Testis (tissue), 5 donors: Measurements from ENCODE around the gene MEN1. TPM values are rescaled to one million over a fixed set of nuclear protein-coding genes. Genes with fewer than 3 reads are reported as not detected.

Source experiments
- DNase-seq: peaks from one replicate; pipeline ENCODE4 v3.0.0-alpha.2; 2019
- H3K27ac ChIP-seq, 2 donors: fragments of 200-600 bp; sonication (generic); one replicate each; pipeline ENCODE4 v1.5.1; 2019
- H3K27me3 ChIP-seq: fragments of 200-600 bp; sonication (generic); one replicate; pipeline ENCODE4 v1.5.1; 2019
- H3K36me3 ChIP-seq: fragments of 200-600 bp; sonication (generic); one replicate; pipeline ENCODE4 v1.5.1; 2017; ENCODE audit warnings: low read depth; ENCODE audit errors: missing control alignments
- H3K4me1 ChIP-seq: fragments of 200-600 bp; sonication (generic); one replicate; pipeline ENCODE4 v1.5.1; 2019
- H3K4me3 ChIP-seq, 2 donors: fragments of 200-600 bp; sonication (generic); one replicate each; pipeline ENCODE4 v1.5.1; 2017 to 2019
- H3K9me3 ChIP-seq: fragments of 200-600 bp; sonication (generic); one replicate; pipeline ENCODE4 v1.5.1; 2017
- POLR2A ChIP-seq: fragments of 450-650 bp; IDR thresholded peaks from one replicate; pipeline ENCODE4 v1.6.1; 2017; ENCODE audit warnings: antibody characterized with exemption, mild to moderate bottlenecking, moderate library complexity
- whole genome bisulfite sequencing, 2 donors: methylation state at CpG; one replicate each; pipeline ENCODE4 v1.1.5; 2018; 5-methylcytosine and 5-hydroxymethylcytosine counted together
- intact Hi-C: fragments of 100-400 bp; cut with DNase I; formaldehyde crosslinking; loops from one replicate; pipeline ENCODE4 v1.15.1; 2023; ENCODE audit warnings: low total_unique reads
- long read RNA-seq, 2 donors: transcript quantifications; one replicate each; lab custom pipeline, GENCODE V29; 2026
- polyA plus RNA-seq: library from polyadenylated mRNA; stranded (reverse); fragments of 350-450 nt; fragmentation: Illumina TruSeq; extraction: RNeasy Lipid Tissue Mini Kit (QIAGEN cat#74804); gene quantifications from one replicate; pipeline ENCODE4 v1.2.3, GENCODE V29; 2014; ENCODE audit warnings: low read depth, low replicate concordance; ENCODE audit not compliant: insufficient read depth
- total RNA-seq, 2 donors: library from RNA; depleted of rRNA; stranded (reverse); fragments of >200 nt; gene quantifications; one replicate each; pipeline ENCODE4 v1.2.3, GENCODE V29; 2016
- TF ChIP-seq, protein P1 (sequence below), 3 experiments: fragments of 450-650 bp in 2 of 3; fragments of 200-600 bp in 1 of 3; sonication (generic) in 1 of 3; IDR thresholded peaks; one replicate each; pipeline ENCODE4 v1.5.1; 2016 to 2019; ENCODE audit warnings: antibody characterized with exemption in 3 of 3, mild to moderate bottlenecking in 2 of 3, moderate library complexity in 1 of 3

MEN1 gene
- total RNA-seq (10 to 100 TPM; 36.7 to 40.8 TPM), polyA plus RNA-seq (29.7 TPM)
- long read RNA-seq, donor 1, transcript MEN1-207 (9 exons, 3,150 nt), result major isoform, 5 of 9 reads
- long read RNA-seq, donor 1, partial matches to known transcripts, result 0 of 9 reads
- long read RNA-seq, donor 1, other reads (novel, unspliced or antisense), result 0 of 9 reads
- long read RNA-seq, donor 2, result 0 reads

DNA sequence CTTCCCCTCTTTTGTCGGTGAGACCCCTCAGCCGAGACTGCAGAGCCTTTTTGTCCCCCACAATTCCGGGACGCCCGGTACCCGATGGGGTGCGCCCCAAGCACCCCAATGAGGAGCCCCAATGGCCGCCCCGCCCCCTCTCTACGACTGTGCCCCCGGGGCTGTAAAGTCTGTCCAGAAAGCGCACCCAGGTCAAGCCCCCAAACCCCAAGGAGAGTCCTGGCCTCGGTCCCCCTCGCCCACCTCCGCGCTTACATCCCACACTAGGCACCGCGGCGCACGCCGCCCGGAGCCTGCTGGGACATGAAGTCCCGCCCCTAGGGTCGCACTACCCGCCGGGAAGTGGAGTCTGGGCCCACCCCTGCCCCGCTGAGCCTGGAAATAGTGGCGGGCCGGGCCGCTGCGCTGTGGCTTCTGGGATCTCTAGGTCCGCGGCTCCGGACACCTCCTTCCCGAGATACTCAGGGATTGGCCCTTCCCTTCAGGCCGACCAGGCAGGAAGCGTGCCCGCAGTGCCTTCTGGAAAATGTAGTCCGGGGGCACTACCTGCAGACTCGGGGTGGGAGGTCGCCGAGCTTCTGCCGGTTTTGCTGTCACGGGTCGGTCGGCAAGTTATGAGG is at the start of gene MEN1:
Gene MEN1, minus strand, starts transcription at position 281 of the 620 bp plus-strand sequence. CDS start 442 bp downstream, outside the sequence.
- TF ChIP-seq, protein P1, sequence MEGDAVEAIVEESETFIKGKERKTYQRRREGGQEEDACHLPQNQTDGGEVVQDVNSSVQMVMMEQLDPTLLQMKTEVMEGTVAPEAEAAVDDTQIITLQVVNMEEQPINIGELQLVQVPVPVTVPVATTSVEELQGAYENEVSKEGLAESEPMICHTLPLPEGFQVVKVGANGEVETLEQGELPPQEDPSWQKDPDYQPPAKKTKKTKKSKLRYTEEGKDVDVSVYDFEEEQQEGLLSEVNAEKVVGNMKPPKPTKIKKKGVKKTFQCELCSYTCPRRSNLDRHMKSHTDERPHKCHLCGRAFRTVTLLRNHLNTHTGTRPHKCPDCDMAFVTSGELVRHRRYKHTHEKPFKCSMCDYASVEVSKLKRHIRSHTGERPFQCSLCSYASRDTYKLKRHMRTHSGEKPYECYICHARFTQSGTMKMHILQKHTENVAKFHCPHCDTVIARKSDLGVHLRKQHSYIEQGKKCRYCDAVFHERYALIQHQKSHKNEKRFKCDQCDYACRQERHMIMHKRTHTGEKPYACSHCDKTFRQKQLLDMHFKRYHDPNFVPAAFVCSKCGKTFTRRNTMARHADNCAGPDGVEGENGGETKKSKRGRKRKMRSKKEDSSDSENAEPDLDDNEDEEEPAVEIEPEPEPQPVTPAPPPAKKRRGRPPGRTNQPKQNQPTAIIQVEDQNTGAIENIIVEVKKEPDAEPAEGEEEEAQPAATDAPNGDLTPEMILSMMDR (IDR thresholded peaks at IDR 0.05), result no peak
- no peak for TF ChIP-seq POLR2A
- Histone ChIP-seq H3K4me1 (peaks cover 10% of the 10 kb centered on the region), H3K9me3 (no peaks in the 10 kb centered on the region), H3K27me3 (no peaks in the 10 kb centered on the region), H3K36me3 (no peaks in the 10 kb centered on the region), H3K4me3 (peak within 1 kb of the TSS; percentile 79 to 86), H3K27ac (peak within 1 kb of the TSS; percentile 48 to 65)
- DNase-seq, result peak; percentile 97
- WGBS, 2 donors, result 1% methylated on average over 31 to 41 of the region's 46 CpGs
- intact Hi-C loops, result no loop called here

DNA sequence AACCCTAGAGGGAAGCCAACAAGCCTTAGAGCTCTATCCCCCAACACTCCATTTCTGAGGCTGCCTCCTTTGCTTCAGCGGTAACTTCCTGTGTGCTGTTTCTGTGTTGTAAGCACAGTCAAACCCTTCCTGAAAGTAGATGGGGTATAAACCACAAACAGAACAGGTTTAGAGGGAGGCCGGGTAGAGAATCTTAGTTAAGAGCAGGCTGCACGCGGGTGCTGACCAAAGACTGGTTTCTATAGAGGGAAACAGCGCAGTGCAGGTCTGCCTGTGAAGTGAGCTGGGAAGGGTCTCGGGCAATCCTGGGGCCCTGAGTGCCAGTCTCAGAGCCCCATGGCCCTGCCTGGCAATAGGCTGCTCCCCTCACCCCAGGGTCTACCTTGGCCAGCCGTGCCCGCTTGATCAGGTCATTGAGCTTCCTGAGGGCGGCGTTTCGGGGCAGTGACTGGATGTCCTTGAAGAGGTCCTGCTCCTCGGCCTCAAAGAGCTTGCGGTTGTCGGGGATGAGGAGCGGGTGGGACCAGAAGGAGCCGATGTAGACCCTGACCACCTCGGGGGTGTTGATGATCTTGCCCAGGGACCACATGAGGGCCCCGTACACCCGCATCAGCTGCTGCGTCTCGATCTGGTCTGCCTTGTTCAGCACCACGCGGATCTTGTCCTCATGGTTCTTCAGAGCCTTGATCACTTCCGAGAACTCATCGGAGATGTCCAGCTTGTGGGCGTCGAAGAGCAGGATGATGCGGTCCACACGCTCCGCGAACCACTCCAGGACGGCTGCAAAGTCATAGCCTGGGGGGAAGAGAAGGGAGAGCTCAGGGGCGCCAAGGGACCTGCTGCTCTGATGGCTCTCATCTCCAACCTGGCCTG is 49.4 kb upstream of the MEN1 start:
- intact Hi-C loops, result no loop called here
- Histone ChIP-seq H3K4me1 (peaks cover 44% of the 10 kb centered on the region), H3K27me3 (no peaks in the 10 kb centered on the region), H3K4me3 (no peak overlapping the region), H3K27ac (no peak overlapping the region), H3K9me3 (no peaks in the 10 kb centered on the region), H3K36me3 (no peaks in the 10 kb centered on the region)
- no peak for TF ChIP-seq POLR2A
- TF ChIP-seq, protein P1 (IDR thresholded peaks at IDR 0.05), result no peak
- DNase-seq, result no peak
- WGBS, 2 donors, result 90 to 96% methylated on average over 33 of the region's 33 CpGs

DNA sequence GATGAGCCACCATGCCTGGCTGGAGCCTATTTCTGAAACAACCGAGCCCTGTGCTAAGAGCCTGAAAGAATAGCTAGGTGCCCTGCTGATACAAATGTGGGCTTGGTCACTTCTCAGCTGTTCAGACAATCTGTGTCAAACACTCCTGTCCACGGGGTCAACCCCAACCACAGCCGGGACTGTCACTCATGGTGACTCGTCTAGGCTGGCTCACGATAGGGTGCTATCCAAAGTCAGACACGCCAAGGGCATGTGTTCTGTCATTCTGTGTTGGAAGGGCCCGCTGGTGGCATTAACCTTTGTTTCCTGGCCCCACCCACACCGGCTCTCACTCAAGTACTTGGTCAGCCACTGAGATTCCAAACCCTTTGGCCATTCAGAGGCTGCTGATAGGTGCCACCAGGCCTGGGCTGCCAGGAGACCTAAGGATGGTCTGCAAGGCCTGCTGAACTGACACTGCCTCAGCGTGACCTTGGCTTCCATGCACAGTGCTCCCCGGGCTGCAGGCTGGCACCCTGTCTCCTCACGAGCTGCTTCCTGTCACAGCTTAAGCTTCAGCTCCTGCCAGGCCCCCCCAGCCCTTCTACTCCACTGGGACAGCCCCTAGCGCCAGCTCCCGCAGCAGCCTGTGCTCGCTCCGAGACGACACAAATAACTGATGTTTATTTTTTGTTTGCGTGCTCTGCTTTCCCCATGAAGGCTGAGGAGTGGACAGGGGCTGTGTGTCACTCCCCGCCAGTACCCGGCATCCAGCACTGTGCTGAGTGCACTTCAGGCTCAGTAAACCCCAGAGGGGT is 48.3 kb upstream of the MEN1 start:
- intact Hi-C loops, result no loop called here
- peaks cover 37% of the 10 kb centered on the region for H3K4me1 ChIP-seq
- no peaks in the 10 kb centered on the region for H3K27me3 ChIP-seq
- 80 to 81% methylated on average over 15 to 19 of the region's 19 CpGs for WGBS, 2 donors
- H3K27ac ChIP-seq, result no peak overlapping the region
- DNase-seq, result peak; percentile 41
- no peaks in the 10 kb centered on the region for H3K9me3 ChIP-seq
- TF ChIP-seq, protein P1 (IDR thresholded peaks at IDR 0.05), result no peak
- TF ChIP-seq POLR2A, result no peak
- no peaks in the 10 kb centered on the region for H3K36me3 ChIP-seq
- no peak overlapping the region for H3K4me3 ChIP-seq

DNA sequence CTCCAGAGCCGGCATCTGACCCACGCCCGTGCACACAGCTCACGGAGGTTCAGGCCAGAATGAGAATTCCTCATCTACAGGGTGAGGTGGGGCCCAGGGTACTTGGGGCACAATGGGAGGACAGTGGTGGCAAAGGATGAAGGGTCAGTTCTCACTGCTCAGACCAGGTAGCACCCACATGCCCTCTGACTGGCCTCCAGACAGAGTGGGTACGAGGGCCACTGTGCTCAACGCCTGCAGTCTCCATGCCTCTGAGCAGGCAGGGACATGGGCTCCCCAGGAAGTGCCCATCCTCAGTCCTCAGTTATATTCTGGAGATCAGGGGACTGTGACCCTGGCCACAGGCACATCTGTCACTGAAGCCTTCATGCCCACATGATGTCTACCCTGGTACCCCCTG is 47.1 kb upstream of the MEN1 start:
- Histone ChIP-seq H3K4me3 (no peak overlapping the region), H3K27me3 (no peaks in the 10 kb centered on the region), H3K36me3 (no peaks in the 10 kb centered on the region), H3K27ac (no peak overlapping the region), H3K4me1 (peaks cover 25% of the 10 kb centered on the region), H3K9me3 (no peaks in the 10 kb centered on the region)
- intact Hi-C loops, result no loop called here
- no peak for DNase-seq
- 93 to 97% methylated on average over 6 of the region's 6 CpGs for WGBS, 2 donors
- TF ChIP-seq, protein P1 (IDR thresholded peaks at IDR 0.05), result no peak
- TF ChIP-seq POLR2A, result no peak
